HG03139 (cell line): ENCODE data around the gene BLACAT1.
"Not testable (repeated sequence)": the region's sequence is repeated elsewhere in the genome, so short reads cannot be mapped to it uniquely, and the experiment has no call there.

ENCODE experiments used
- ATAC-seq: cut with Tn5 transposase; IDR thresholded peaks from one replicate; pipeline ENCODE4 v1.9.1; 2021; ENCODE audit not compliant: unreplicated experiment

BLACAT1 gene

GRCh38 chr1:205484985-205485967, 29.4 kb upstream of the BLACAT1 start:
- no peak for ATAC-seq

DNA sequence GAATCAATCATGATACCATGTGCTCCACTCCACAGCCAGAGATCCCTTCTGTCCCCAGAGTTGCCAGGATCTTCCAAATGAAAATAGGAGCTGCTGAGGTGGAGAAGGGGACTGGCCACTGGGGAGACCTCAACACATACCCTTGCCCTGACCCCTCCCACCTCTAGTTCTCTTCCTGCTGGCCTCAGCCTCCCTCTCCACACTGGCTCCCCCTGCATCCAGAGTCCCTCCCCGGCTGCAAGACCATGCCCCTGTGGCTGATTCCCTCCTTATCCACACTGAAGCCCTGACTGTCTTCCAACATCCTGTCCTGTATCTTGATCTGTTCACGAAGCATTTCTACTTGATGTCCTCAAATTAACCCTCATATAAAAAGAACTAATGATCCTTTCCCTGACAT, 27.5 kb upstream of the BLACAT1 start:
- ATAC-seq: no peak

GRCh38 chr1:205482587-205482986, 26.7 kb upstream of the BLACAT1 start:
- ATAC-seq: not testable (repeated sequence)

GRCh38 chr1:205481629-205482151, 25.8 kb upstream of the BLACAT1 start:
- ATAC-seq: no peak

DNA sequence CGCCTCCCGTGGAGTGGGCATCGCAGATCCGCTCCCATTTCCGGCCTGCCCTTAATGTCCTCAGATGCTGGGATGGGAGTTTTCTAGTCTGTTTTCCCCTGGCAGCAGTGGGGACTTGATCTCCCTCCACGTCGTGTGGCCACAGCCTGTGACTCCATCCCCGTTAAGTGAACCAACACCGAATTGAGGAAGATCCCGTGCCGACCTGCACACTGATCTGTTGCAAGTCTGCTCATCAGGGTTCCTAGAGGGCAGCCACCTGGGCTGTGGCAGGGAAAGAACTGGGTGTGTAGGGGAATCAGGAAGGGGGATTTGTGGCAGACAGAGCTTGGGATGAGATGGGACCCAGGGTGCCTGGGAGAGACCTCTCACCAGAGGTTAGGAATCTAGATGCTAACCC, 25.4 kb upstream of the BLACAT1 start:
- ATAC-seq: no peak

DNA sequence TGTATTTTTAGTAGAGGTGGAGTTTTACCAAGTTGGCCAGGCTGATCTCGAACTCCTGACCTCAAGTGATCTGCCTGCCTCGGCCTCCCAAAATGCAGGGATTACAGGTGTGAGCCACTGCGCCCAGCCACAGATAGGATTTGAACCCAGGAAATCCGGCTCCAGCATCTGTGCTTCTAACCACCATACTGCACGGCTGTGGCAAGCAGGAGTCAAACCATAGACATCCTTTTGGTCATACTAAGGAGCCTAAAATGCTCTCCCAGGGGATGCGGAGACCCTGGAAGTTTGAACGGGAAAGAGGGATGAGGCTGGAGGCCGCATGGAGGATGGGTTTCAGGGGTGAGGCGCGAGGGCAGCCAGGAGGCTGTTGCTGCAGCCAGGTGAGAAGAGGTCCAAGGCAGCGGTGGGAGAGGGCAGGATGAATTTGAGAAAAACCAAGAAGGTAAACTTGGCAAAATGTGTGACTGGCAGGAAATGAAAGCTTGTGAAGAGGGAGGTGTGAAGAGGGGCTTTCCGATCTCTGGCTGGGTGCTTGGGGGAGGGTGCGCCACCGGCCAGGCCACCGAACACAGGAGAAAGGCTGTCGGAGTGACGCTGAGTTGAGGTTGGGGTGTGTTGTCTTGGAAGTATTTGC, 24.6 kb upstream of the BLACAT1 start:
- no peak for ATAC-seq

DNA sequence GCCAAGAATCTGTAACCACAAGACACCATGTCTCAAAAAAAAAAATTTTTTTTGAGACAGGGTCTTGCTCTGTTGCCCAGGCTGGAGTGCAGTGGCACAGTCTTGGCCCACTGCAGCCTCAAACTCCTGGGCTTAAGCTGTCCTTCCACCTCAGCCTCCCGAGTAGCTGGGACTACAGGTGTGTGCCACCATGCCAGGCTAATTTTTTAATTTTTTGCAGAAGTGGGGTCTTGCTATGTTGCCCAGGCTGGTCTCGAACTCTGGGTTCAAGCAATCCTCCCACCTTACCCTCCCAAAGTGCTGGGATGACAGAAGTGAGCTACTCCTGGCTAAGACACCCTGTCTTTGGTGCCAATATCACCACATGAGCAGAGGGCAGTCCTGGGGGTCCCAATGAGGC, 23.1 kb upstream of the BLACAT1 start:
- not testable (repeated sequence) for ATAC-seq

DNA sequence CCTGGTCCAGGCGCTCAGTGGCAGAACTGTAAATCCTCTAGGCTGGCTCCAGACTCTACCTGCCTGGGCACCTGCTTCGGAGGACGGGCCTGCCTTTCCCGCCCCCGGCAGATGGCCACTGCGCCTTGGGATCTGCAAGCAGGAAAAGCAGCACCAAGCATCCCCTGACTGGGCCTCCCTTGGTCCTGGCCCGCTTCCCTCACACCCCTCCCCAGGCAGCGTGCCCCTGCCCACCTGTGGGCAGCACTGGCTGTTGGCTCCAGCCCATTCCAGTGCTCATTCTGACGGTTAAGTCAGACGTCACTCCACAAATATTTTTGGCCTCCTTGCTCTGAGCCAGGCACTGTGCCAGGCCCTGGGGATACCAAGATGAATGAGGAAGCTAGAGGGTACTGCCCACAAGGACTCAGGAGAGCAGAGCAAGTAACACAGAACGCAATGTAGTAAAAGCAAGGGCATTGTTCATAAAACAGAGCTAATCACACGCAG, 22.0 kb upstream of the BLACAT1 start:
- ATAC-seq: no peak

DNA sequence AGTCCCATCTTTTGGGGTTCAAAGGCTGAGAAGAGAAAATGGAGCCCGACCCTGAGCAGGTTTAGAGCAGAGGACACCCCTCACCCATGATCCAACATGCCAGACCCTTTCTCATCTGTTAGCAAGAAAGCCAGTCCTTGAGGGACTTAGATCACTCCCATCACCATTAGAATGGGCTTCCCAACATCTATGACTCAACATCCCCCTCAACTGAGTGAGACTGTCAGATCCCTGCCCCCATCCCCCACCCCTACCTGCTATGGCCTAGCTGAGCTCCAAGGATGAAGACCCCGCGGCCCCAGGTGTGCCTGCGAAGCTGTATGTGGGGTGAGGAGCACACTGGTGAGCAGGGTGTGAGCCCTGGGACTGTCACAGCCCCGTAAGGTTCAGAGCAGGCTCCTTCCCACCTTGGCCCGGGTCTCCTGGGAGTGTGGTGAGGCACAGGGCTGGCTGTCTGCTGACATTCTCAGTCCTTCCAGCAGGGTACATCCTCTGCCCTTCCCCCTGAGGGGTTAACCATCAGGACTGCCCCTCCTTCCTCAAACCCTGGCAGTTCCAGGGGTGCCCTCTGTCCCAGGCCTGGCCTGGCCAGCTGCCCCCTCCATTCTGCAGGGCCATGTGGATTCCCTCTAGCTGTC, 21.4 kb upstream of the BLACAT1 start:
- no peak for ATAC-seq

DNA sequence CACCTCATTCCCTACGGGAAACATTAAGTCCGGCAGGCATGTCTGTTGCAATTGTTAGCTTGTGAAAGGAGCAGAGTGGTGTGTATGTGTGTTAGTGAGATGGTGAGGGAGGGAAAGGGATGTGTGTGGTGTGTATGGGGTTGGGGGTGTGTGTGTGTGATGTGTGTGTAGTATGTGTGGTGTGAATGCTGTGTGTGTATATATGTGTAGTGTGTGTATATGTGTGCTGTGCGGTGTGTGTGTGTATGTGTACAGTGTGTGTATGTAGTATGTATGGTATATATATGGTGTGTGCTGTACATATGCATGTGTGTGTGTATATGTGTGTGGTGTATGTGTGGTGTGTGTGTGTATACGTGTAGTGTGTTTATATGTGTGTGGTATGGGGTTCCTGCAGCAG, 20.8 kb upstream of the BLACAT1 start:
- no peak for ATAC-seq

- ATAC-seq: no peak
Observed at GRCh38 chr1:205475855-205476254, 20.0 kb upstream of the BLACAT1 start.

DNA sequence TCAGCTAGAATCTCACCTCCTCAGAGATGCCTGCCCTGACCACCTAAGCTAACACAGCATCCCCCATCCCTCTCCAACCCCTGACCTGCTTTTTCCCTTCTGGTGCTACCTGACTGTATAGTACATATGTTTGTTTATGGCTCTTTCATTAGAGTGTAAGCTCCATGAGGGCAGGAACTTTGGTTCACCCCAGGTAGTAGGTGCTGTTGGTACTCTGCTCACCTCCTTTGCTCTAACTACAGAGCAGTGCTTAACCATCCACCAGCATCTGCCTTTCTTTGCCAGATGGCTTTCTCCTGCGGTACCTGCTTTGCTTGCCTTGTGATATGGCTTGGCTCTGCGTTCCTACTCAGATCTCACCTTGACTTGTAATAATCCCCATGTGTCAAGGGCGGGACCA, 18.7 kb upstream of the BLACAT1 start:
- ATAC-seq: no peak

DNA sequence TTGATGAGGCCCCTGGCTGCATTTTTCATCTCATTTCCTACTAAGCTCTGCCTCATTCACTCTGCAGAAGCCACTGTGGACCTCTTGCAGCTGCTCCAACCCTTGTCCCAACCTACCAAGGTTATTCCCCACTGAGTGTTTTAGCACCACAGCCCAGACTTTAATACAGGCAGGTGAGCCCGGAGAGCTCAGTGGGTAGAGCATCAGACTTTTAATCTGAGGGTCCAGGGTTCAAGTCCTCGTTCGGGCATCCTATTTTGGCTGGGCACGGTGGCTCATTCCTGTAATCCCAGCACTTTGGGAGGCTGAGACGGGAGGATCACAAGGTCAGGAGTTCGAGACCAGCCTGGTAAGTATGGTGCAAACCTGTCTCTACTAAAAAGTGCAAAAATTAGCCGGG, 18.1 kb upstream of the BLACAT1 start:
- no peak for ATAC-seq

- no peak for ATAC-seq
Observed at GRCh38 chr1:205473475-205473874, 17.6 kb upstream of the BLACAT1 start.

DNA sequence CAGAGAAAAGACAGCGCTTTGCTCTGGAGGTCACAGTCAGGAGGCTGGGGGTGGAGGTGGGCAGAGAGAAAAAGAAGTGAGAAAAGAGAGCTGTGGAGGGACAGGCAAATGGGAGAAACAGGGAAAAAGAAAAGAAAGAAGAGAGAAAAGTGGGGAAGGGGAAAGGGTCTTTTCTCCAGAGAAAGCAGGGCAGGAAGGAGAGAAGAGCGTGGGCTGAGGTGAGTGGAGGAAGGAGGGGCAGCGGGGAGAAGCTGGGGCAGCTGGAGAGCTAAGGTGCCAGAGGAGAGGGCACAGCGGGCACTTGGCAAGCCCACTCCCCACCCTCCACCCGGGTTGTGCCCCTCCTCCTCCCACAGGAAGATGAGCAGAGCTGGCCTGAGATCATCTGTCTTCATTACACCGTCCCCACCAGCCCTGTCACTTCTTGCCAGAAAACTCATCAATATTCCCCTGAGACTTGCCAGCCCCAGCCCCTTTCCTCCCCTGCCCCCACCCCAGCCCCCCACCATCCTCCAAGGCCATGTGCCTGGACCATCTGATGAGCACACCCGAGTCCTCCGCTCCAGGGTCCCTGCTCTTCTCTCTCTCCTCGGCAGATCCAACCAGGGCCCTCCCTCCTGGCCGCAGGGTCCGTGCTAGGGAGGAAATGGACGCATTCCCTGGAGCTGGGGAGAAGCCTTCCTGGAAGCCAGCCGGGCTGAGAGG, 17.0 kb upstream of the BLACAT1 start:
- no peak for ATAC-seq

DNA sequence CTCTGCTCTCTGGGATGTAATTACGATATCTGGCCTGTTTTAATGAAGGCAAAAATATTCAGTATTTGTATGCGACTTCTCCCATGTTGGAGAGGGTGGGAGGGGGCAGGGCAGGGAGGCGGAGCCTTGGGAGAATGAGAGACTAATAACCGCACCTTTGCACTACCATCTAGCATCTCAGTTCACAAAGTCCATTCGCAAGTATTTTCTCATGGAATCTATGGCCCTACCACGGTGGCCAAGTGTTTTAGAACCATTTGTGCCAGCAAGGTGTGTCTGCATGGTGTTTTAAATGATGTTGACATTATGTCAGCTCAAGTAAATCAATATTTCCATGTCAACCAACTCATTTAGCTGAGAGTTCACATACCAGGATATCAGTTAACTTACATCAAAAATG, 14.3 kb upstream of the BLACAT1 start:
- no peak for ATAC-seq

GRCh38 chr1:205466595-205467220, 10.9 kb upstream of the BLACAT1 start:
- no peak for ATAC-seq

- ATAC-seq: no peak
Observed at GRCh38 chr1:205465392-205465791, 9.5 kb upstream of the BLACAT1 start.

- no peak for ATAC-seq
Observed at GRCh38 chr1:205458777-205459566, 3.1 kb upstream of the BLACAT1 start.
